Lower leg skin (tissue), 3 donors: ENCODE results near the gene PIGL.

Source experiments
- CTCF ChIP-seq, 3 donors: fragments of 450-650 bp; IDR thresholded peaks; one replicate each; pipeline ENCODE4 v1.5.1; 2016; ENCODE audit warnings: antibody characterized with exemption in 3 of 3, mild to moderate bottlenecking in 3 of 3, moderate library complexity in 2 of 3
- POLR2A ChIP-seq, 2 donors: fragments of 450-650 bp; IDR thresholded peaks; one replicate each; pipeline ENCODE4 v1.6.1; 2016 to 2017; ENCODE audit warnings: antibody characterized with exemption in 2 of 2, mild to moderate bottlenecking in 1 of 2, moderate library complexity in 1 of 2

DNA sequence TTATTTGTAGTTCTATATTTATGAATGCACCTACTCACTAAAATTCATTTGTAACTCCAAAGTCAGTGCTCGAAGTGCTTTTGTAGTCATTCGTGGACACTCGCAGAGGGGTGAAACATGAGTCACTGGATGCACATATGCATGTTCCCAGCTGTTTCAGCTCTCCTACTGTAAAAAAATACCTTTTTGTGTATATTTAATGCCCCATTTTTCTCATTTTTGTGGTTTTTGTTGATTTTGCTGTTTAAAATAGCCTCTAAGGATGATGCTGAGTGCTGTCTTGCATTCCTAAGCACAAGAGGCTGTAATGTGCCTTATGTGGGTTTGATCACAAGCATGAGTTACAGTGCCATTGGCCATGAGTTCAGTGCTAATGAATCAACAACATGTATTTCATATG, 105.6 kb downstream of the PIGL start:
- no peak for TF ChIP-seq CTCF (IDR thresholded peaks at IDR 0.05)
- TF ChIP-seq POLR2A (IDR thresholded peaks at IDR 0.05), result no peak
